NCI-H1417 (cell line): ENCODE measurements around the gene CHRNE.
A peak's percentile ranks its signal among the peaks of the same experiment; 100 is the strongest.
"Not testable (repeated sequence)": the region's sequence is repeated elsewhere in the genome, so short reads cannot be mapped to it uniquely, and the experiment has no call there.

Experiments used
- DNase-seq, 3 experiments: peaks; one replicate each; lab custom pipeline; 2025; lab: John Stamatoyannopoulos, UW

CHRNE gene

DNA sequence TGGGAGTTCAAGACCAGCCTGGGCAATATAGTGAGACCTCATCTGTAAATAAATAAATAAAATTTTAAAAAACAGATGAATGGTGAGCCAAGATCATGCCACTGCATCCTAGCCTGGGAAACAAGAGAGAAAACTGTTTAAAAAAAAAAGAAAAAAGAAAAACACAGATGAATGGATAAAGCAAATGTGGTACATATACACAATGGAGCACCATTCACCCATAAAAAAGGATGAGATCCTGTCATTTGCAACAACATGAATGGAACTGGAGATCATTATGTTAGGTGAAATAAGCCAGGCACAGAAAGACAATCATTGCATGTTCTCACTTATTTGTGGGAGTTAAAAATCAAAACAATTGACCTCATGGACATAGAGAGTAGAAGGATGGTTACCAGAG lies 3.7 kb upstream of the CHRNE start:
- DNase-seq = not testable (repeated sequence)

DNA sequence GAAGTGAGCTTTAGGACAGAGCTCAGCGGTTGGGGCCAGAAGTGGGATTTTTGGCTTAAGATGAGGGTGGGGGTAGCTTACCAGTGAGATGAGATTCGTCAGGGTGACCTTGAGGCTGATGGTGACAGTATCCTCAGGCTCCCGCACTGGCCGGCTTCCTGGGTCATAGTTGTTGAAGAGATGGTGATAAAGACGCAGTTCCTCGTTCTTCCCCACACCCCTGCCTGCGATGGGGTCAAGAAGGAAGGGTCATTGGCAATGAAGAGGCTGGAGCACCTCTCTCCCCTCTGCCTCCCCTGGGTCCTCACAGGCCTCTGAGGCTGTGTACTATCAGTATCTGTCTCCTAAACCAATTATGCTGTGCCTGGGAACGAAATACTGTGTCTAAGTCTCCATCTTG lies 358 bp downstream of the CHRNE start:
- DNase-seq = no peak

DNA sequence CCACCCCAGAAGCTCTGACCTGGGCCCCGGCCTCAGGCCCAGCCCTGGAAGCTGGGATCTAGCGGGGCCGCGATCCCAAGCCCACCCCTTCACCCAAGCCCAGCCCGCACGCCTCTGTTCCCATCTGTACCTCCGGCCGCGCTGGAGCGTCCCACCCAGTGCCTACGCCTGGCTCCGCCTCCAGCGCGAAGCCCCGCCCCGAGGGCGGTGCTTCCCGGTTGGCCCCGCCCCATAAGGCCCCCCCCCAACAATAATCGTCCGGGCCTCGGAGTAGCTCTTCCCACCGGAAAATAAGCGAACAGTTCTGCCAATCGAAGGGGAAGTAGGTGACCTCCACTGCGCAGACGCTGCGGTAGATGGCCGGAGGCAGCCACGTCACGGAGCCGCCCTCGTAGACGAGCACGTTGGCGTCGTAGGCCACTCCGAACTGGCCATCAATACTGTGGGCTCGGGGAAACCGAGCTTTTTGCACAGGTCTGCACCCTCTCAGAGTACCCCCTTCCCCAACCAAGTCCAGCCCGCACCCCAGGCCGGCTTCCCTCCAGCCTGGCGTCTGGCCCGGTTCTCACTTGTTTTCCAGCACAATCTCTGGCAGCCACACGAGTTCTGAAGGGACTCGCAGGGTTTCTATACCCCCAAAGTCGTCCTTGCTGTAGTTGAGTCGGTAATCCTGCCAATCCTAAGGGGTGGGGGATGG lies 1.1 kb downstream of the CHRNE start:
- DNase-seq = no peak

- DNase-seq = no peak
Observed at GRCh38 chr17:4901108-4901647, 1.7 kb downstream of the CHRNE start.

DNA sequence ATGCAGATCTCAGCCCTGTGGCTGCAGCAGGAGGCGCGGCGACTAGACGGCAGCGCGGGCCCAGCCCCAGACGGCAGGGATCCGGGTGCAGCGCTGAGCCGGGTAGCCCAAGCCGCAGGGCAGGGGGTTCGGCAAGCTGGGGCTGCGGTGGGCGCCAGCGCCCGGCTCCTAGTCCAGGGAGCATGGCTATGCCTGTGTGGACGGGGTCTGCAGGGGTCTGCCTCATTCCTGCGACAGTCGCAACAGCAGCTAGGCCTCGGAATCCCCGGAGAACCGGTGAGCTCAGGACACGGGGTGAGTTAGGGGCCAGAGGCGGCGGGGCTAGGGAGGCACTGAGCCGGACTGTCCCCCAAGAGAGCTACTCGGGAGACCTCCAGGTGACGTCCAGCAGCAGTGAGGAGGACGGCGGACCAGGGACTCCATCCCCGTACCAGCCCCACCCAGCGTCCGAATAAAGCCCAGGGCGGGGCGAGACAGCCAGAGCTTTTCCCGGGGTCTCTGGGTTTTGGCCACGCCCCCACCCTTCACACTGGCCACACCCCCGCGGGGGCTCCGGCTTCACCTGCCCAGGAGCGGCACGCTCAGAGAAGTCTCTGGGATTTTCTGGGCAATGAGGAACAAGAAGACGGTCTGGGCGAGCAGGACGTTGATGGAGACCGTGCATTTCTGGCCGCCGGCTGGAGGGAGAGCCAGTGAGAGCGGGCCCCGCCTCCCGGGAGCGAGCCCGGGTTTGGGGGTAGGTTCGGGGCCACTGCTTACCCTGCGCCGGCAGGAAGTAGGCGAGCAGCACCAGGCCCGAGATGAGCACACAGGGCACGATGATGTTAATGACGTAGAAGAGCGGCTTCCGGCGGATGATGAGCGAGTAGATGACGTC lies 2.4 kb downstream of the CHRNE start:
- no peak for DNase-seq

GRCh38 chr17:4899341-4900230 lies 3.3 kb downstream of the CHRNE start, which contains the start of gene C17orf107:
Gene C17orf107 (plus strand): TSS chr17:4899536. CDS start chr17:4899763, 227 bp downstream.
- peak in 1 of 3 experiments; percentile 13 for DNase-seq

GRCh38 chr17:4898927-4899326 lies 4.0 kb downstream of the CHRNE start:
- no peak for DNase-seq

GRCh38 chr17:4898351-4898750 lies 4.5 kb downstream of the CHRNE start:
- DNase-seq = no peak

- no peak for DNase-seq
Observed at GRCh38 chr17:4897785-4898184, 5.1 kb downstream of the CHRNE start.

DNA sequence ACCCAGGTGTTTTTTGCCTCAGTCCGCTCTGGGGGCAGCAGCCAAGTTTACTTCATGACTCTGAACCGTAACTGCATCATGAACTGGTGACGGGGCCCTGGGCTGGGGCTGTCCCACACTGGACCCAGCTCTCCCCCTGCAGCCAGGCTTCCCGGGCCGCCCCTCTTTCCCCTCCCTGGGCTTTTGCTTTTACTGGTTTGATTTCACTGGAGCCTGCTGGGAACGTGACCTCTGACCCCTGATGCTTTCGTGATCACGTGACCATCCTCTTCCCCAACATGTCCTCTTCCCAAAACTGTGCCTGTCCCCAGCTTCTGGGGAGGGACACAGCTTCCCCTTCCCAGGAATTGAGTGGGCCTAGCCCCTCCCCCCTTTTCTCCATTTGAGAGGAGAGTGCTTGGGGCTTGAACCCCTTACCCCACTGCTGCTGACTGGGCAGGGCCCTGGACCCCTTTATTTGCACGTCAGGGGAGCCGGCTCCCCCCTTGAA lies 5.7 kb downstream of the CHRNE start:
- no peak for DNase-seq

- DNase-seq = no peak
Observed at GRCh38 chr17:4896332-4897197, 6.3 kb downstream of the CHRNE start.

DNA sequence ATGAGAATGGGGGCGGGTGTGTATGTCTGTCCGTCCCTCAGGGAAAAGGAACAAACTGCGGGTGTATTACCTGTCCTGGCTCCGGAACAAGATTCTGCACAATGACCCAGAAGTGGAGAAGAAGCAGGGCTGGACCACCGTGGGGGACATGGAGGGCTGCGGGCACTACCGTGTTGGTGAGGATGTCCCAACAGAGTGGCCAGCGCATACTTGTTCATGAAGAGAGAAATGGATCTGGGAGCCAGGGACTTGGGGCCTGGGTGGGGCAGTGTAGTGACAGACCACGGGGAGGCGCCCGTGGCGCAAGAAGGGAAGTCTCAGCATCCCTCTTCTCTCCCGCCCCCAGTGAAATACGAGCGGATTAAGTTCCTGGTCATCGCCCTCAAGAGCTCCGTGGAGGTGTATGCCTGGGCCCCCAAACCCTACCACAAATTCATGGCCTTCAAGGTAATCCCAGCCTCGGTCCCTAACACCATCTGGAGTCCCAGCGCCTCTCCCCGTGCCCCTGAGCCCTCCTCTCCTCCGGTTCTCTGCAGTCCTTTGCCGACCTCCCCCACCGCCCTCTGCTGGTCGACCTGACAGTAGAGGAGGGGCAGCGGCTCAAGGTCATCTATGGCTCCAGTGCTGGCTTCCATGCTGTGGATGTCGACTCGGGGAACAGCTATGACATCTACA lies 7.1 kb downstream of the CHRNE start:
- DNase-seq = no peak

- no peak for DNase-seq
Observed at GRCh38 chr17:4895121-4895520, 7.8 kb downstream of the CHRNE start.

GRCh38 chr17:4893721-4894560 lies 9.0 kb downstream of the CHRNE start:
- no peak for DNase-seq

DNA sequence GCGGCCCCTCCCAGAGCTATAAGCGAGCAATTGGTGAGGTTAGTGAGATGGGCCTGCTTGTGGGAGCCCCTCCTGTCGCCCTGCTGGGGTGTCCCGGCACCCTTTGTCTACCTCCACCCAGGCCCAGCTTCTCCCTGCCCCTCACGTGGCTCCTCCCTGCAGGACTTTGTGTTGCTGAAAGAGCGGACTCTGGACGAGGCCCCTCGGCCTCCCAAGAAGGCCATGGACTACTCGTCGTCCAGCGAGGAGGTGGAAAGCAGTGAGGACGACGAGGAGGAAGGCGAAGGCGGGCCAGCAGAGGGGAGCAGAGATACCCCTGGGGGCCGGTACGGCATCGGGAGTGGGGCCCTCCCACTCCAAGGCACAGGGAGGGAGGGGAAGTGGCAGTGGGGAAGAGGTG lies 9.6 kb downstream of the CHRNE start:
- no peak for DNase-seq

DNA sequence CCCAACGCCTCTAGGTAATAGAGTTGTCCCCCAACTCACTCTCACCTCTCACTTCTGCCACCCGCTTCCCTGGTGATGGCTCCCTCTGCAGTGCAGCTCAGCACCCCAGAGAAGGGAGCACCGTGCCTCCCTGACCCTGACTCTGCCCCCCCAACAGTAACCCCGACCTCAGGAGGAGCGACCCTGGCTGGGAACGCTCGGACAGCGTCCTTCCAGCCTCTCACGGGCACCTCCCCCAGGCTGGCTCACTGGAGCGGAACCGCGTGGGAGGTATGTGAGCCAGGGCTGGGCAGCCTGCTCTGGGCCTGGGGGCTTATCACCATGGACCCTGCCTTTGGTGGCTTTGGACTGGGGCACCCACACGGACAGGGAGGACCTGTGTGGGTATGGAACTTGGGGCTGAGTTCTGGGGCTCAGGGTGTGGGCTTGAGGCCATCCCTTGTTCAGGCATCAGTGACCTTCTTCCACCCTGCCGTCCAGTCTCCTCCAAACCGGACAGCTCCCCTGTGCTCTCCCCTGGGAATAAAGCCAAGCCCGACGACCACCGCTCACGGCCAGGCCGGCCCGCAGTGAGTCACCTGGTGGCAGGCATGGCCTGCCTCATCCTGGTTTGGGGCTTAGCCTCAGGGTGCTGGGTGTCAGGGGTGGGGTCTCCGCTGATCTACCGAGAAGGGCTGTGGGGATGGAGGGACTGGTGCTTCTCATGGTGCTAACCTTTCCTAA lies 10.2 kb downstream of the CHRNE start:
- no peak for DNase-seq

DNA sequence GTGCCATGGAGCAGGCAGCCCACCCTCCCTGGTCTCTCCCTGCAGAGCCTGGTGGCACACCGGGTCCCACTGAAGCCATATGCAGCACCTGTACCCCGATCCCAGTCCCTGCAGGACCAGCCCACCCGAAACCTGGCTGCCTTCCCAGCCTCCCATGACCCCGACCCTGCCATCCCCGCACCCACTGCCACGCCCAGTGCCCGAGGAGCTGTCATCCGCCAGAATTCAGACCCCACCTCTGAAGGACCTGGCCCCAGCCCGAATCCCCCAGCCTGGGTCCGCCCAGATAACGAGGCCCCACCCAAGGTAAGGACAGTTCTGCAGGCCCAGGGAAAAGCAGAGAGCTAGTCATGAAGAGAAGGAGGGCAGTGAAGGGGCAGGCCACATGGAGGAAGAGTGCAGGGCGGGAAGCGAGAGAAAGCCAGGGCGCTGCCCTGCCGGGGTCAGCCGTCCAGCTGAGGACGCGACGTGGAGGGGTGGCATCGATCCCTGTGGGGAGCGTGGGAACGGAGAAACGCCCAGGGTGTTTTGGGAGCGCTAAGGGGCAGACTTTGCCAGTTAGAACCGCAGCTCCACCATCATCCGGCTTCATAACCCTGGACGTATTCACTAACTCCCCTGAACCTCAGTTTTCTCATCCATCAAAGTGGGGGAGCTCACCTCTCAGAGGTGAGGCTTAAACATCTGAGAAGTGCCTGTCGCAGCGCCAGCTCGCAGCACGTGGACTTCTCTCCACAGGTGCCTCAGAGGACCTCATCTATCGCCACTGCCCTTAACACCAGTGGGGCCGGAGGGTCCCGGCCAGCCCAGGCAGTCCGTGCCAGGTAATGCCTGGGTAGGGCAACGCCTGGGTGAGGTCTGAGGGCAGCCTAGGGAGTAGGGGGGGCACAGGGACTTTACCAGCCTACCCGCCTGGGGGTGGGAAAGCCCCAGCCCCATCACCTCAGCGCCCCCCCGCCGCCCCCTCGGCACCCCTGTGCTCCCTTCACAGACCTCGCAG lies 11.2 kb downstream of the CHRNE start:
- no peak for DNase-seq
